SK-N-SH treated with all-trans-retinoic acid at 6 μM for 48 hours (cell line): ENCODE results near the gene SMG9.

ENCODE experiments used
- ATAC-seq: fragments of 200-7000 bp; cut with Tn5 transposase; 3 replicates; pipeline ENCODE4 v1.9.1; 2020; ENCODE audit warnings: mild to moderate bottlenecking, moderate library complexity
- ARNTL ChIP-seq: fragments of 450-650 bp; formaldehyde crosslinking; IDR thresholded peaks from 2 replicates; pipeline ENCODE4 v1.5.0; 2020; ENCODE audit warnings: low read depth, mild to moderate bottlenecking, moderate library complexity, borderline replicate concordance
- BACH2 ChIP-seq: fragments of 250-450 bp; sonication (Bioruptor Pico); IDR thresholded peaks from 2 replicates; pipeline ENCODE4 v1.9.0; 2021; ENCODE audit warnings: mild to moderate bottlenecking, borderline replicate concordance
- CREB5 ChIP-seq: fragments of 250-450 bp; sonication (Bioruptor Pico); IDR thresholded peaks from 2 replicates; pipeline ENCODE4 v1.5.1; 2020; ENCODE audit warnings: low read depth, mild to moderate bottlenecking, moderate library complexity
- CSDC2 ChIP-seq: fragments of 250-450 bp; sonication (Bioruptor Pico); IDR thresholded peaks from 2 replicates; pipeline ENCODE4 v1.5.0; 2020; ENCODE audit warnings: mild to moderate bottlenecking, moderate library complexity
- CSRNP3 ChIP-seq: fragments of 250-450 bp; sonication (Bioruptor Pico); IDR thresholded peaks from 2 replicates; pipeline ENCODE4 v1.5.1; 2021; ENCODE audit warnings: mild to moderate bottlenecking, moderate library complexity
- ESRRG ChIP-seq: fragments of 250-450 bp; sonication (Bioruptor Pico); IDR thresholded peaks from 2 replicates; pipeline ENCODE4 v1.6.1; 2021; ENCODE audit warnings: mild to moderate bottlenecking
- GLIS3 ChIP-seq: fragments of 250-450 bp; sonication (Bioruptor Pico); IDR thresholded peaks from 2 replicates; pipeline ENCODE4 v1.5.0; 2020; ENCODE audit warnings: mild to moderate bottlenecking, moderate library complexity
- ISL1 ChIP-seq: fragments of 250-450 bp; sonication (Bioruptor Pico); IDR thresholded peaks from 2 replicates; pipeline ENCODE4 v2.1.2; 2022; ENCODE audit warnings: mild to moderate bottlenecking, moderate library complexity
- OSR1 ChIP-seq: fragments of 250-450 bp; sonication (Bioruptor Pico); IDR thresholded peaks from 2 replicates; pipeline ENCODE4 v1.8.0; 2022; ENCODE audit warnings: moderate library complexity, mild to moderate bottlenecking, inconsistent platforms
- POU6F1 ChIP-seq: fragments of 250-450 bp; sonication (Bioruptor Pico); IDR thresholded peaks from 2 replicates; pipeline ENCODE4 v1.8.0; 2021; ENCODE audit warnings: low read depth, mild to moderate bottlenecking, moderate library complexity, borderline replicate concordance
- PPARA ChIP-seq: fragments of 250-450 bp; sonication (Bioruptor Pico); IDR thresholded peaks from 2 replicates; pipeline ENCODE4 v1.5.0; 2020; ENCODE audit warnings: mild to moderate bottlenecking, borderline replicate concordance
- RARB ChIP-seq: fragments of 250-450 bp; sonication (Bioruptor Pico); IDR thresholded peaks from 2 replicates; pipeline ENCODE4 v1.8.0; 2021; ENCODE audit warnings: mild to moderate bottlenecking, moderate library complexity
- SNAI2 ChIP-seq: fragments of 250-450 bp; sonication (Bioruptor Pico); IDR thresholded peaks from 2 replicates; pipeline ENCODE4 v1.5.0; 2020; ENCODE audit warnings: mild to moderate bottlenecking, moderate library complexity
- TCF4 ChIP-seq: fragments of 250-450 bp; sonication (Bioruptor Pico); IDR thresholded peaks from 2 replicates; pipeline ENCODE4 v1.8.0; 2021; ENCODE audit warnings: mild to moderate bottlenecking, moderate library complexity, borderline replicate concordance
- TOX ChIP-seq: fragments of 250-450 bp; sonication (Bioruptor Pico); IDR thresholded peaks from 2 replicates; pipeline ENCODE4 v1.8.0; 2021; ENCODE audit warnings: mild to moderate bottlenecking, moderate library complexity, borderline replicate concordance
- ZC3H10 ChIP-seq: fragments of 250-450 bp; sonication (Bioruptor Pico); IDR thresholded peaks from 2 replicates; pipeline ENCODE4 v1.5.1; 2021; ENCODE audit warnings: mild to moderate bottlenecking, moderate library complexity
- ZFP3 ChIP-seq: fragments of 250-450 bp; sonication (Bioruptor Pico); IDR thresholded peaks from 2 replicates; pipeline ENCODE4 v1.5.0; 2020; ENCODE audit warnings: mild to moderate bottlenecking, moderate library complexity
- ZFP30 ChIP-seq: fragments of 450-650 bp; formaldehyde crosslinking; IDR thresholded peaks from 2 replicates; pipeline ENCODE4 v1.5.0; 2022; ENCODE audit warnings: mild to moderate bottlenecking, moderate library complexity
- ZNF565 ChIP-seq: fragments of 450-650 bp; formaldehyde crosslinking; conservative IDR thresholded peaks from 2 replicates; pipeline ENCODE4 v1.5.0; 2020; ENCODE audit warnings: low read depth, mild to moderate bottlenecking, moderate library complexity
- ZNF70 ChIP-seq: fragments of 450-650 bp; formaldehyde crosslinking; IDR thresholded peaks from 2 replicates; pipeline ENCODE4 v1.5.0; 2020; ENCODE audit warnings: mild to moderate bottlenecking, moderate library complexity
- ZNF8 ChIP-seq: fragments of 450-650 bp; formaldehyde crosslinking; IDR thresholded peaks from 2 replicates; pipeline ENCODE4 v1.5.0; 2020; ENCODE audit warnings: mild to moderate bottlenecking, moderate library complexity
- TF ChIP-seq, protein P1 (sequence below): fragments of 250-450 bp; sonication (Bioruptor Pico); IDR thresholded peaks from 2 replicates; pipeline ENCODE4 v1.5.0; 2020; ENCODE audit warnings: mild to moderate bottlenecking, moderate library complexity

Gene SMG9

GRCh38 chr19:43797118-43797517 is 42.4 kb upstream of the SMG9 start:
- ATAC-seq = no peak
- TF ChIP-seq ESRRG (CRISPR knock-in tag) (no peak), SNAI2 (CRISPR knock-in tag) (no peak), ZC3H10 (CRISPR knock-in tag) (no peak), BACH2 (CRISPR knock-in tag) (no peak), CREB5 (CRISPR knock-in tag) (no peak), ZFP3 (CRISPR knock-in tag) (no peak), CSDC2 (CRISPR knock-in tag) (no peak), RARB (CRISPR knock-in tag) (no peak), ZNF8 (CRISPR knock-in tag) (no peak), ZFP30 (CRISPR knock-in tag) (no peak), GLIS3 (CRISPR knock-in tag) (no peak), OSR1 (no peak), POU6F1 (CRISPR knock-in tag) (no peak), ZNF70 (CRISPR knock-in tag) (no peak), PPARA (CRISPR knock-in tag) (no peak), ISL1 (CRISPR knock-in tag) (no peak), ARNTL (no peak), TCF4 (CRISPR knock-in tag) (no peak)
- TF ChIP-seq, protein P1, sequence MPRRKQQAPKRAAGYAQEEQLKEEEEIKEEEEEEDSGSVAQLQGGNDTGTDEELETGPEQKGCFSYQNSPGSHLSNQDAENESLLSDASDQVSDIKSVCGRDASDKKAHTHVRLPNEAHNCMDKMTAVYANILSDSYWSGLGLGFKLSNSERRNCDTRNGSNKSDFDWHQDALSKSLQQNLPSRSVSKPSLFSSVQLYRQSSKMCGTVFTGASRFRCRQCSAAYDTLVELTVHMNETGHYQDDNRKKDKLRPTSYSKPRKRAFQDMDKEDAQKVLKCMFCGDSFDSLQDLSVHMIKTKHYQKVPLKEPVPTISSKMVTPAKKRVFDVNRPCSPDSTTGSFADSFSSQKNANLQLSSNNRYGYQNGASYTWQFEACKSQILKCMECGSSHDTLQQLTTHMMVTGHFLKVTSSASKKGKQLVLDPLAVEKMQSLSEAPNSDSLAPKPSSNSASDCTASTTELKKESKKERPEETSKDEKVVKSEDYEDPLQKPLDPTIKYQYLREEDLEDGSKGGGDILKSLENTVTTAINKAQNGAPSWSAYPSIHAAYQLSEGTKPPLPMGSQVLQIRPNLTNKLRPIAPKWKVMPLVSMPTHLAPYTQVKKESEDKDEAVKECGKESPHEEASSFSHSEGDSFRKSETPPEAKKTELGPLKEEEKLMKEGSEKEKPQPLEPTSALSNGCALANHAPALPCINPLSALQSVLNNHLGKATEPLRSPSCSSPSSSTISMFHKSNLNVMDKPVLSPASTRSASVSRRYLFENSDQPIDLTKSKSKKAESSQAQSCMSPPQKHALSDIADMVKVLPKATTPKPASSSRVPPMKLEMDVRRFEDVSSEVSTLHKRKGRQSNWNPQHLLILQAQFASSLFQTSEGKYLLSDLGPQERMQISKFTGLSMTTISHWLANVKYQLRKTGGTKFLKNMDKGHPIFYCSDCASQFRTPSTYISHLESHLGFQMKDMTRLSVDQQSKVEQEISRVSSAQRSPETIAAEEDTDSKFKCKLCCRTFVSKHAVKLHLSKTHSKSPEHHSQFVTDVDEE = no peak

DNA sequence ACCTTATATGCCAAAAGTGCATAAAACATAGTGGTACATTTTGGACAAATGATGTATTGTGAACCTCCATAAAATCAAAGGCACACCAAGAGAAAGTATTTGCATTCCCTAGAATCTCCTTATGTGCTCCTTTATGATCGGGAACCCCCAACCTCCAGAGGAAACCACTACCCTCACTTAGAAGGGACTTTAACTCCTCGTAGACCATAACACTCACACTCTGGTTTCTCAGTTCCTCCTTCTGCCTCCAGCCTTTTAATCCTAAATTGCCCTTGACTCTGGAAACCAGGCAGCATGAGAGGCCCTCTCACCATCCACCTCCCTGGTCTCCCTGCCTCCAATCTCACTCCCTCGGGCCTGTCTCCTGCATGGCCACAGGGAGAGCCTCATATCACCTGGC is 35.8 kb upstream of the SMG9 start:
- no peak for TF ChIP-seq ZNF565 (CRISPR knock-in tag)
- no peak for TF ChIP-seq CREB5 (CRISPR knock-in tag)
- no peak for TF ChIP-seq POU6F1 (CRISPR knock-in tag)
- TF ChIP-seq OSR1 = no peak
- TF ChIP-seq GLIS3 (CRISPR knock-in tag) = no peak
- TF ChIP-seq TOX (CRISPR knock-in tag) = no peak
- no peak for TF ChIP-seq TCF4 (CRISPR knock-in tag)
- no peak for TF ChIP-seq ZC3H10 (CRISPR knock-in tag)
- TF ChIP-seq RARB (CRISPR knock-in tag) = no peak
- TF ChIP-seq CSRNP3 = no peak
- TF ChIP-seq ARNTL = no peak
- no peak for TF ChIP-seq ZFP30 (CRISPR knock-in tag)
- no peak for TF ChIP-seq CSDC2 (CRISPR knock-in tag)
- TF ChIP-seq ZNF8 (CRISPR knock-in tag) = no peak
- TF ChIP-seq SNAI2 (CRISPR knock-in tag) = no peak
- no peak for TF ChIP-seq BACH2 (CRISPR knock-in tag)
- no peak for TF ChIP-seq ZFP3 (CRISPR knock-in tag)
- TF ChIP-seq, all 23 proteins: peak for 0
- ATAC-seq = no peak
